HFFc6 (cell line): ENCODE results near the gene EEF1G. TPM values are rescaled to one million over a fixed set of nuclear protein-coding genes. Genes with fewer than 3 reads are reported as not detected.
A peak's percentile ranks its signal among the peaks of the same experiment; 100 is the strongest.
"Not testable (repeated sequence)": the region's sequence is repeated elsewhere in the genome, so short reads cannot be mapped to it uniquely, and the experiment has no call there.

Experiments
- DNase-seq: peaks from one replicate; pipeline ENCODE4 v3.0.0-alpha.2; 2018
- H3K27ac Mint-ChIP-seq: 2 replicates; pipeline ENCODE4 v1.8.0; 2020; ENCODE audit warnings: mild to moderate bottlenecking, mixed read lengths
- H3K27me3 Mint-ChIP-seq: 2 replicates; pipeline ENCODE4 v1.8.0; 2021; ENCODE audit warnings: mild to moderate bottlenecking, moderate library complexity, mixed read lengths; ENCODE audit not compliant: insufficient read depth
- H3K36me3 Mint-ChIP-seq: 2 replicates; pipeline ENCODE4 v1.8.0; 2021; ENCODE audit warnings: low read depth, mixed read lengths
- H3K4me1 Mint-ChIP-seq: 2 replicates; pipeline ENCODE4 v1.8.0; 2020; ENCODE audit warnings: low read depth, mixed read lengths
- H3K4me3 Mint-ChIP-seq: 2 replicates; pipeline ENCODE4 v1.8.0; 2020; ENCODE audit warnings: mild to moderate bottlenecking, moderate library complexity, mixed read lengths
- H3K9me3 Mint-ChIP-seq: 2 replicates; pipeline ENCODE4 v1.8.0; 2020; ENCODE audit warnings: mild to moderate bottlenecking, mixed read lengths
- CTCF ChIP-seq: fragments of 200-600 bp; sonication (generic); IDR thresholded peaks from 2 replicates; pipeline ENCODE4 v1.5.0; 2021; ENCODE audit warnings: antibody characterized with exemption, mild to moderate bottlenecking
- long read RNA-seq: library from polyadenylated mRNA; unstranded; transcript quantifications from one replicate; pipeline ENCODE4 v2.0.0, GENCODE V29; 2019
- total RNA-seq, 6 experiments: library from RNA; stranded (reverse); fragmentation: NEBNext Ultra II Directional; extraction: Animal tissue kit (Norgen Biotek cat#: 25700); gene quantifications; 2 replicates in 1 of 6; 3 replicates in 5 of 6; pipeline ENCODE4 v1.2.3, GENCODE V29; 2021

EEF1G gene
- total RNA-seq, result 1,000 to 10,000 TPM; 1,302 to 1,474 (median 1,327) TPM
- long read RNA-seq, transcript EEF1G-203 (9 exons, 2,496 nt), result minor isoform, 154 of 2,942 reads
- long read RNA-seq, transcript EEF1G-201 (10 exons, 1,523 nt), result major isoform, 2,732 of 2,942 reads
- long read RNA-seq, partial matches to known transcripts, result 36 of 2,942 reads
- long read RNA-seq, other reads (novel, unspliced or antisense), result 20 of 2,942 reads

GRCh38 chr11:62573592-62574362 is at the start of gene EEF1G:
Gene EEF1G, minus strand, starts transcription at chr11:62573891. Its CDS starts 49 bp downstream, at chr11:62573842.
- peak within 1 kb of the TSS; percentile 96 for H3K27ac Mint-ChIP-seq
- no peaks in the 10 kb centered on the region for H3K9me3 Mint-ChIP-seq
- no peak for TF ChIP-seq CTCF
- peak; percentile 100 for DNase-seq
- H3K27me3 Mint-ChIP-seq, result peaks cover 4% of the 10 kb centered on the region
- H3K4me3 Mint-ChIP-seq, result peak within 1 kb of the TSS; percentile 98
- H3K4me1 Mint-ChIP-seq, result peaks cover 64% of the 10 kb centered on the region
- H3K36me3 Mint-ChIP-seq, result peaks cover 51% of the 10 kb centered on the region

- DNase-seq, result no peak
- Mint-ChIP-seq H3K4me1 (peaks cover 22% of the 10 kb centered on the region), H3K4me3 (peak overlapping the region; percentile 92), H3K36me3 (peaks cover 28% of the 10 kb centered on the region), H3K27me3 (no peaks in the 10 kb centered on the region; the same call in 1 of the 2 replicates), H3K27ac (peak overlapping the region; percentile 94), H3K9me3 (no peaks in the 10 kb centered on the region)
- TF ChIP-seq CTCF, result no peak
Measured at GRCh38 chr11:62622476-62623089, 48.9 kb upstream of the EEF1G start.

- H3K4me3 Mint-ChIP-seq, result peak within 1 kb of the TSS; percentile 92
- H3K9me3 Mint-ChIP-seq, result no peaks in the 10 kb centered on the region
- H3K27ac Mint-ChIP-seq, result peak within 1 kb of the TSS; percentile 94
- DNase-seq, result peak; percentile 98
- peak; percentile 16; the same call in 1 of the 2 replicates for TF ChIP-seq CTCF
- peaks cover 22% of the 10 kb centered on the region for H3K36me3 Mint-ChIP-seq
- peaks cover 22% of the 10 kb centered on the region for H3K4me1 Mint-ChIP-seq
- no peaks in the 10 kb centered on the region; the same call in 1 of the 2 replicates for H3K27me3 Mint-ChIP-seq
Measured at GRCh38 chr11:62621567-62622470, 48.1 kb upstream of the EEF1G start, which contains the start of gene B3GAT3. Gene B3GAT3, minus strand, starts transcription at chr11:62621986. Its CDS starts 39 bp downstream, at chr11:62621947.

GRCh38 chr11:62621027-62621566 is 47.4 kb upstream of the EEF1G start:
- H3K9me3 Mint-ChIP-seq, result no peaks in the 10 kb centered on the region
- no peaks in the 10 kb centered on the region; the same call in 1 of the 2 replicates for H3K27me3 Mint-ChIP-seq
- peaks cover 21% of the 10 kb centered on the region; the same call in 1 of the 2 replicates for H3K36me3 Mint-ChIP-seq

GRCh38 chr11:62616957-62617356 is 43.3 kb upstream of the EEF1G start:
- not testable (repeated sequence) for H3K36me3 Mint-ChIP-seq, H3K27me3 Mint-ChIP-seq, H3K4me3 Mint-ChIP-seq, H3K27ac Mint-ChIP-seq, DNase-seq, H3K9me3 Mint-ChIP-seq
- H3K4me1 Mint-ChIP-seq, result peaks cover 30% of the 10 kb centered on the region

More at GRCh38 chr11:62621027-62621566, 47.4 kb upstream of the EEF1G start:
- DNase-seq, result no peak
- H3K4me3 Mint-ChIP-seq, result peak overlapping the region; percentile 92
- peak overlapping the region; percentile 88 for H3K27ac Mint-ChIP-seq
- no peak for TF ChIP-seq CTCF
- peaks cover 22% of the 10 kb centered on the region for H3K4me1 Mint-ChIP-seq
